Mesodermal cell (in vitro differentiated cells): ENCODE data around the gene IP6K3.

Experiments used
- H3K27ac ChIP-seq: 2 replicates; pipeline ENCODE4 v1.7.0; 2013; ENCODE audit warnings: mild to moderate bottlenecking, low read depth, low read length, moderate library complexity; ENCODE audit not compliant: severe bottlenecking
- H3K36me3 ChIP-seq: 2 replicates; pipeline ENCODE4 v1.7.1; 2013; ENCODE audit warnings: mild to moderate bottlenecking, low read length, moderate library complexity; ENCODE audit not compliant: control insufficient read depth, insufficient read depth
- H3K4me1 ChIP-seq: one replicate; pipeline ENCODE4 v1.7.1; 2013; ENCODE audit warnings: mild to moderate bottlenecking, low read length; ENCODE audit not compliant: insufficient read depth, control insufficient read depth, poor library complexity, severe bottlenecking
- H3K4me3 ChIP-seq: 2 replicates; pipeline ENCODE4 v1.7.0; 2013; ENCODE audit warnings: low read length, control low read depth, mild to moderate bottlenecking; ENCODE audit not compliant: insufficient read depth, poor library complexity, severe bottlenecking; ENCODE audit errors: extremely low read depth
- H3K9me3 ChIP-seq: 2 replicates; pipeline ENCODE4 v1.7.1; 2013; ENCODE audit warnings: mild to moderate bottlenecking, low read length, moderate library complexity; ENCODE audit not compliant: control insufficient read depth
- WGBS, 2 experiments: methylation state at CpG; one replicate each; pipeline ENCODE4 v1.1.5; 2013; ENCODE audit warnings: missing lambda C conversion rate in 2 of 2; ENCODE audit not compliant: insufficient coverage in 2 of 2; 5-methylcytosine and 5-hydroxymethylcytosine counted together

Gene IP6K3

GRCh38 chr6:33699739-33700138, 47.0 kb downstream of the IP6K3 start:
- 93% methylated on average over 3 of the region's 5 CpGs; no CpG with 5 or more reads in 1 of the 2 experiments for WGBS, 2 experiments
- peaks cover 9% of the 10 kb centered on the region for H3K4me1 ChIP-seq

DNA sequence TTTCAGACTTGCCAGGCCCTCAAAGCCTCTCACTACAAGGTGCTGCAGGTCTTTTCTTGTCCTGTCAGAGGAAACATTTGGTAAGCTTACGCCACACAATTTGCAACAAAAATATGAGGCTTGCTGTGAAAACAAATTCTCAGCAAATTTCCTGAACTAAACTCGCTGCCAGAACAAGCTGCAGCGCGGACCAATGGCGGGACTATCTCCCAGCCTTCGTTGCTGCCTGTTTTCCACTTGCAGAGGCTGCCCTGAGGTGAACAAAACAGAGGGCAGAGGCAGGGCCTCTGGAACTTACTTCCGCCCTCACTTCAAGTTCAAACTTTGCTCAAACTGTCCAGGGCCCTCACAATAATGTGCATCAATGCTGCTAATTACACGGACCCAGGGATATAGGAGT, 47.6 kb downstream of the IP6K3 start:
- WGBS, 2 experiments: 97 to 98% methylated on average over 5 to 6 of the region's 8 CpGs

More at GRCh38 chr6:33699739-33700138, 47.0 kb downstream of the IP6K3 start:
- Histone ChIP-seq H3K9me3 (no peaks in the 10 kb centered on the region), H3K36me3 (peaks cover 46% of the 10 kb centered on the region), H3K27ac (no peak overlapping the region), H3K4me3 (no peak overlapping the region)

GRCh38 chr6:33698494-33698893, 48.2 kb downstream of the IP6K3 start:
- H3K27ac ChIP-seq: no peak overlapping the region
- H3K36me3 ChIP-seq: peaks cover 45% of the 10 kb centered on the region
- H3K9me3 ChIP-seq: no peaks in the 10 kb centered on the region
- peaks cover 21% of the 10 kb centered on the region for H3K4me1 ChIP-seq
- 93 to 96% methylated on average over 7 to 8 of the region's 10 CpGs for WGBS, 2 experiments
- no peak overlapping the region for H3K4me3 ChIP-seq

More for the DNA sequence above, 47.6 kb downstream of the IP6K3 start:
- H3K27ac ChIP-seq: no peak overlapping the region
- no peak overlapping the region for H3K4me3 ChIP-seq
- H3K4me1 ChIP-seq: peaks cover 15% of the 10 kb centered on the region
- no peaks in the 10 kb centered on the region for H3K9me3 ChIP-seq
- peaks cover 42% of the 10 kb centered on the region for H3K36me3 ChIP-seq

- peaks cover 23% of the 10 kb centered on the region for H3K4me1 ChIP-seq
- WGBS, 2 experiments: 90 to 99% methylated on average over 4 to 9 of the region's 10 CpGs
These were observed 48.9 kb downstream of the IP6K3 start for GRCh38 chr6:33697845-33698244.

DNA sequence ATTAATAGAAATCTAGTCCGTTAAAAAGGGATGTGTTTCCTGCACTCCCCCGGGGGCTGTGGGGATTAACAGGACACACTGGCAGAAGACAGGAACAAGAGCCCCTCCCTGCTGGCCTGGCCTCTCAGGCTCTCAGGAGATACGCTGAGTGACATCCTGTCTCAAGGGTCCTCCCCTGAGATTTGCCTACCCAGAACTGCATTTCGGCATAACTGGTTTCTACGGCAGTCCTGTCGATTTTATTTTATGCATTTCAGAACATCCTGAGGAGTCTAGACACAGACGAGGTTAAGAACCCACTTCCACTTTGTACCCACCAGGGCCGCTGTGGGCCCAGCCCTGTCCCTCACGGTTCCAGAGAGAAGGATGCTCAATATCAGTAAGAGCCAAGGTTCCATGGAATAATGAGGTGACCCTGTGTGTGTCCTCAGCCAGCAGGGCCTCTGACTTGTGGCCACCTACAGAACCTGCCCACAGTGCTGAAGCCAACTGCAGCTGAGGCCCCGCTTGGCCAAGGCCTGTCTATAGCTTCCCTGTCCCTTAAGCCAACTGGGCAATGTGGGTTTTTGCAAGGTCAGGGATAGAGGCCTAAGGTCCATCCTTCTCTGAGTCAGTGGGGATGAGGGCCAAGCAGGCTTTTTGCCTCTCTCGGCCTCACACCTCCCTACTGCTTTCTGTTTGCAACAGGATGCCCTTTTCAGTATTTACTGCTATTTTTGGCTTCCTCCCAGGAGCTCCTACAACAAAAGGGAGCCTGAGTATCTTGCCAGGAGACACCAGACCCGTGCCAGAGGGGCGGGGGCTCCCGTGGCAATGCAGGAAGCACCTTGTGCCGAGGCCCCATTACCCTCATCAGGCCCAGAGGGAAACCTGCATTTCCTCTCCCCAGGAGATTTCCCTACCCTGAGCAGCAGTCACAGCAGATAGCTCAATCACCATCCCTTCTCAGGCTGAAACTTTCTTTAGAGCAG, 49.9 kb downstream of the IP6K3 start:
- no peaks in the 10 kb centered on the region for H3K9me3 ChIP-seq
- no peak overlapping the region for H3K4me3 ChIP-seq
- WGBS, 2 experiments: 83 to 86% methylated on average over 13 to 15 of the region's 15 CpGs
- no peak overlapping the region for H3K27ac ChIP-seq
- peaks cover 49% of the 10 kb centered on the region for H3K36me3 ChIP-seq
- peaks cover 25% of the 10 kb centered on the region for H3K4me1 ChIP-seq

More at GRCh38 chr6:33697845-33698244, 48.9 kb downstream of the IP6K3 start:
- peaks cover 45% of the 10 kb centered on the region for H3K36me3 ChIP-seq
- no peaks in the 10 kb centered on the region for H3K9me3 ChIP-seq
- no peak overlapping the region for H3K27ac ChIP-seq
- no peak overlapping the region for H3K4me3 ChIP-seq

- peaks cover 28% of the 10 kb centered on the region for H3K4me1 ChIP-seq
These were observed 50.6 kb downstream of the IP6K3 start for GRCh38 chr6:33696076-33696475.

GRCh38 chr6:33695451-33695887, 51.2 kb downstream of the IP6K3 start:
- Histone ChIP-seq H3K4me3 (no peak overlapping the region), H3K36me3 (peaks cover 49% of the 10 kb centered on the region), H3K27ac (peak overlapping the region; percentile 1), H3K9me3 (no peaks in the 10 kb centered on the region), H3K4me1 (peaks cover 28% of the 10 kb centered on the region)
- 94 to 96% methylated on average over 15 of the region's 16 CpGs for WGBS, 2 experiments

More at GRCh38 chr6:33696076-33696475, 50.6 kb downstream of the IP6K3 start:
- Histone ChIP-seq H3K36me3 (peaks cover 49% of the 10 kb centered on the region), H3K9me3 (no peaks in the 10 kb centered on the region), H3K4me3 (no peak overlapping the region), H3K27ac (no peak overlapping the region)
- WGBS, 2 experiments: 81 to 100% methylated on average over 5 to 6 of the region's 10 CpGs

DNA sequence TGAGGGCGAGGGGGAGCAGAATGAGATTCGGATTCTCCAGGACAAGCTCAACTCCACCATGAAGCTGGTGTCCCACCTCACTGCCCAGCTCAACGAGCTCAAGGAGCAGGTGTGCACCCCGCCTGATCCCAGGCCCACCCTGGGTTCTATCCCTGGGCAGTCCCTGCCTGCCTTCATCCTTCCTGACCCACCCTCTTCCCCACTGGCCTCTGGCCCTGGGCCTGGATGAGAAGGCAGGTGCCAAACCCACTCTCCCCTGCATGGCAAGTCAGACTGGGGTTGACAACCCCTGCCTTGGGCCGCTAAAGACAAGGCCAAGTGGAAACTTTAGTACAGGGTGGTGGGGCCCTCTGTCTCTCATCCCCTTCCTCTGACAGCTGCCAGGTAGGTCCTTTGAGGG, 51.7 kb downstream of the IP6K3 start:
- Histone ChIP-seq H3K27ac (peak overlapping the region; percentile 1), H3K9me3 (no peaks in the 10 kb centered on the region), H3K4me3 (no peak overlapping the region), H3K4me1 (peaks cover 28% of the 10 kb centered on the region), H3K36me3 (peaks cover 46% of the 10 kb centered on the region)
- WGBS, 2 experiments: 77 to 97% methylated on average over 4 of the region's 5 CpGs

DNA sequence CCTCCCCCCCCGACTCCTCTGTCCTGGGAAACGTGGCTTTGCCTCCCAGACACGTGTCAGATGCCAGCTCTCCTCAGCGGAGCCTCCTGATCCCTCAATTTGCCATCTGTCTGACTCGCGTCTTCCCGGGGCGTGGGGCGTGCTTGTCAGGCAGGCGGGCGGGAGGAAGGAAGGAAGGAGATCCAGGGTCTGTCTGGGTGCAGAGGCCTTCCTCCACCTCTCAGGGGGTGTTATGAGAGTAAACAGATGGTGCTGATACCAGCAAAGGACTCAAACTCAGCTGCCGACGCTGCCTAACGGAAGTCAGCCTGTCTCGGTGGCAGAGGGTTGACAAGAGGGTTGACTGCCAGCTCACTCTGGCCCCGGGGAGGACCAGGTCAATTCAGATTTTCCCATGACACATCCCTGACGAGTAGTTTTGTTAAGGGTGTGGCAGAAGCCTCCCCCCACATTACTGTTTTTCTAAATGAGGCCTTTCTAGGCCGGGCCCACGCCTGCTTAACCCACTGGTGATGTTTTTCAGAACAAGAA, 52.2 kb downstream of the IP6K3 start:
- Histone ChIP-seq H3K4me3 (no peak overlapping the region), H3K36me3 (peaks cover 41% of the 10 kb centered on the region), H3K4me1 (peaks cover 28% of the 10 kb centered on the region), H3K9me3 (no peaks in the 10 kb centered on the region), H3K27ac (peak overlapping the region; percentile 1)
- 79 to 95% methylated on average over 4 to 17 of the region's 19 CpGs for WGBS, 2 experiments

- 92 to 93% methylated on average over 27 to 28 of the region's 28 CpGs for WGBS, 2 experiments
- Histone ChIP-seq H3K27ac (peak overlapping the region; percentile 1), H3K4me1 (peaks cover 28% of the 10 kb centered on the region), H3K36me3 (peaks cover 38% of the 10 kb centered on the region), H3K9me3 (no peaks in the 10 kb centered on the region), H3K4me3 (no peak overlapping the region)
These were observed 53.3 kb downstream of the IP6K3 start for GRCh38 chr6:33693186-33694105.
